GM12873 (cell line): ENCODE measurements around the gene SURF4.

Experiments
- TF ChIP-seq, protein P1 (sequence below): IDR thresholded peaks from 2 replicates; pipeline ENCODE4 v1.5.1; 2012; ENCODE audit warnings: low read depth, mild to moderate bottlenecking, moderate library complexity, low read length, control low read depth; ENCODE audit not compliant: insufficient read depth; ENCODE audit errors: missing control alignments

The SURF4 gene

DNA sequence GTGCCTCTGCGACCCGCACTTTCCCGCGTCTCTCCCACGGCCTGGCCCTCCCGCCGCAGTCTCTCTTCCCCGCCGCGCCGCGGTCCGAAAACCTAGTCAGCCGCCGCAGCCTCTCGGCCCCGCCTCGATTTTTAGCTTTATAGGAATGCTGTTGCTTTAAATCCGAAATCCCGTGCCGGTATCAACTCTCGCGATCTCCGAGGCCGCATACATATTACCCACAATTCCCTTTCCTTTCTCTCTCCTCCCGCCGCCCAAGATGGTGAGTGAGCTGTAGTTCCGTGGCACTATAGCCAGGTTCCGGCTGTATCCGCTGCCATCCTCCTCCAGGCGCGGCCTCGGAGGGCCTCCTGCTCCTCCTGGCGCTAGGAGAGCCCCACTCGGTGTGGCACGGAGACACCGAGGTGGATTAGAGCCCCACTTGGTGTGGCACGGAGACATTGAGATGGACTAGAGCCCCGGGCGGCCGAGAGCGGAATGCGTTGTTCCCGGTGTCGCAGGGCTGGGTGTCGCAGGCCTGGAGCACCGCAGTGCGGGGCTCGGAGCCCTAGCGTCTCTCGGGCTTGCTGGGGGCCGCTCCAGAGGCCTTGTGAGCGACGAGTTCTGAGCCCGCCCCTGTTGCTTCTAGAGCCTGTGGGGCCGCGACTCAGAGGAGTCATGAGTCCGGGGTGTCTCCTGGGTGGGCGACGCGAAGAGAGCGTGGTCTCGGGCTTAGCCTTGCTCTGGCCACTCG, 27.7 kb downstream of the SURF4 start, which contains the start of the genes MED22 and RPL7A:
Gene MED22, minus strand, starts transcription at position 147 of the 733 bp plus-strand sequence. CDS start 1,469 bp downstream, outside the sequence.
Gene RPL7A, plus strand, starts transcription at position 234 of the 733 bp plus-strand sequence. Its CDS starts 26 bp downstream, at position 260.
- TF ChIP-seq, protein P1, sequence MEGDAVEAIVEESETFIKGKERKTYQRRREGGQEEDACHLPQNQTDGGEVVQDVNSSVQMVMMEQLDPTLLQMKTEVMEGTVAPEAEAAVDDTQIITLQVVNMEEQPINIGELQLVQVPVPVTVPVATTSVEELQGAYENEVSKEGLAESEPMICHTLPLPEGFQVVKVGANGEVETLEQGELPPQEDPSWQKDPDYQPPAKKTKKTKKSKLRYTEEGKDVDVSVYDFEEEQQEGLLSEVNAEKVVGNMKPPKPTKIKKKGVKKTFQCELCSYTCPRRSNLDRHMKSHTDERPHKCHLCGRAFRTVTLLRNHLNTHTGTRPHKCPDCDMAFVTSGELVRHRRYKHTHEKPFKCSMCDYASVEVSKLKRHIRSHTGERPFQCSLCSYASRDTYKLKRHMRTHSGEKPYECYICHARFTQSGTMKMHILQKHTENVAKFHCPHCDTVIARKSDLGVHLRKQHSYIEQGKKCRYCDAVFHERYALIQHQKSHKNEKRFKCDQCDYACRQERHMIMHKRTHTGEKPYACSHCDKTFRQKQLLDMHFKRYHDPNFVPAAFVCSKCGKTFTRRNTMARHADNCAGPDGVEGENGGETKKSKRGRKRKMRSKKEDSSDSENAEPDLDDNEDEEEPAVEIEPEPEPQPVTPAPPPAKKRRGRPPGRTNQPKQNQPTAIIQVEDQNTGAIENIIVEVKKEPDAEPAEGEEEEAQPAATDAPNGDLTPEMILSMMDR: no peak

DNA sequence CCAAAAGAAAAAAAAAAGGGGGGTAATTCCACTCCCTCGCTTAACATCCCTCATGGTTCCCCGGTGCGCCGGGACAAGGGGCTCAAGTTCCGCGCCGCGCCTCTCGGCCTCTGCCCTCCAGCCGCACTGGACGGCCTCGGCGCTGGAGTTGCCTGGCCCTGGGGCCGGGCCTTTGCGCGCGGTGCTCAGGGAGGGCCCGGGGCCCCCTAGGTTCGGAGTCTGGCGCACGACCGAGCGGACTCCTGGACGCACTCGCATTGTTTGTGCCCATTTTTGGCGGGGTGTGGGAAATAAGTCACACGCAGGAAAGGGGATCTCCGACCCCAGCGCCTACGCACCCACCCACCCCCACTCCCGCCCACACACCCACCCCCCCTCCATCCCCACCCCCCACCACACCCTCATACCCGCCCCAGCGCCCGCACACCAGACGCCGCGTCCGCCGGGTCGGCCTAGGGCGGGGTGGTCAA, 28.3 kb downstream of the SURF4 start:
- TF ChIP-seq, protein P1: no peak

DNA sequence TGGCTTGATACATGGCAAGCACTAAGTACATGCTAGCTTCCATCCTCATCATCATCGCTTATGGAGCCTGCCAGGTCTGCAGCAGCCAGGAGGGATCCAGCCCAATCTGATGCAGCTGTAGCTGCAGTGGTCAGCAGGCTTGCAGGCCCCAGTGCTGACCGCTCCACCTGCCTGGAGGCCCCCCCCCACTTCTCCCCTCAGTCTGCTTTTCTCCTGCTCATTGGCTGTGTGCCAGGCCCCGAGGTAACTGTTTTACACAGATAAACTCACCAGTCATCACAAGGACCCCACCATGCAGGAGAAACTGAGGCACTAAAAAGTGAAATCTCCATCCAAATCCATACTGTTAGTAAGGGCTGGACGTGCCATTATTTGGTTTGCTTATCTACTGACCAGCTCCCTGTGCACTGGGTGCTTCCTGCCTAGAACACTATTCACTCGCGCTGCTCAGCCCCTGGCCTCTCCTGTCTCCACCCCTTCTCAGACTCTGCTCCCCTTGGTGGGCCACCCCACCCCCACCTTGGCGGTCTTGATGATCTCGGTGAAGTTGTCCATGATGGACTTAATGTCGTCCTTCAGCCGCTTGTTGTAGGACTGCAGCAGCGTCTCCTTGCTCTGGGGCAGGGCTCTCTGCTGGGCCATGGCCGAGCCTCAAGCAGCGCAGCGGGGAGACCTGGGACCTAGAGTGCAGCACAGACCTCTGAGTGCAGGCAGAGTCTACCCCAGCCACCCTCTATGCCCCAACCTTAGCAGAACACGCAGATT, 29.7 kb downstream of the SURF4 start:
- TF ChIP-seq, protein P1: no peak

DNA sequence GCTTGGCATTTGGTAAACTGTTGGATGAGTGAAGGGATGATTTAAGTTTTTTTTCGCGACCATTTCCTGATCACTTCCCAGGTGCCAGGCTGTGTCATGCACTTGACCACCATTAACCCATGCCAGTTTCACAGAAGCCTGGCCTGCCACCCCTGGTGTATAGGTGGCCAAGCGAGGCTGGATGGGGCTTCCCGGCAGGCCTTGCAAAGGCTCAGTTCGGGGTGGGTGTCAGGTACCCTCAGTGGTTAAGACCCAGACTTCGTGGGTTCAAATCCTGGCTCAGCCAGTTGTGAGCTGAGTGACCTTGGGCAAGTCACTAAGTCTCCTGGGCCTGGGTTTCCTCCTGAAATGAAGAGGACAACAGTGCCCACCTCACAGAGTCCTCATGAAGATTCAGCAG, 30.3 kb downstream of the SURF4 start:
- TF ChIP-seq, protein P1: no peak

DNA sequence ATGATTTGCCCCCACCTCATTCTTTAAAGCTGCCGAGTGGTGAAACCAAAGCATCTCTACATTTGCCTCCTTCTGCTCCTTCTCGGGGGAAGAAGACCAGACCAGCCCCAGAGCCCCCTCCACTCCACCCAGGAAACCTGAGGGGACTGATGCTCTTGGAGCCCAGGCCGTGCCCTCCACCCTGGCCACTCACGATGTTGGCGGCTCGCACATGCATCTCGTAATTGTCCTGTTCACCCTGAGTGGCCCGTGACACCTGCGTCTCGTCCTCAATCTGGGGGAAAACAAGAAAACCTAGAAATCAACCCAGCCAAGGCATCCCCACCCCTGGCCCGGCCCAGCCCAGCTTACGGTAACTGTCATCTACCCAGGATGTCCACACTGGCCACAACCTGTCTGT, 30.9 kb downstream of the SURF4 start:
- TF ChIP-seq, protein P1: no peak

DNA sequence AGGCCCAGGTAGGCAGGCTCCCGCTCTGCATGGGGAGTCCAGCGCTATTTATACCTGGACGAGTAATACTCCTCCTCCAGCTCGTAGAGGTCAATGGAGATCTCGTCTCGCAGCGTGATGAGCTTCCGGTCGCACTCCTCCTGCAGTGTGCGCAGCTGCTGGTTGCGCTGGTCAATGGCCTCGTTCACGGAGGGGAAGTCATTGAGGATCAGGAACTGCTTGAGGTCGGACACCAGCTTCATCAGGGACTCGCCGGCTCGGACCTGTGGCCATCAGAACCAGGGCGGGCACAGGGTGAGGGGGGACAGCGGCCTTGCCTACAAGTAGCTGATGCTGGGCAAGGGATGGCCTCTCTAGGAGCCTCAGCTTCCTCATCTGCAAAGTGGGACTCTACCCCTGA, 31.8 kb downstream of the SURF4 start:
- TF ChIP-seq, protein P1: no peak

DNA sequence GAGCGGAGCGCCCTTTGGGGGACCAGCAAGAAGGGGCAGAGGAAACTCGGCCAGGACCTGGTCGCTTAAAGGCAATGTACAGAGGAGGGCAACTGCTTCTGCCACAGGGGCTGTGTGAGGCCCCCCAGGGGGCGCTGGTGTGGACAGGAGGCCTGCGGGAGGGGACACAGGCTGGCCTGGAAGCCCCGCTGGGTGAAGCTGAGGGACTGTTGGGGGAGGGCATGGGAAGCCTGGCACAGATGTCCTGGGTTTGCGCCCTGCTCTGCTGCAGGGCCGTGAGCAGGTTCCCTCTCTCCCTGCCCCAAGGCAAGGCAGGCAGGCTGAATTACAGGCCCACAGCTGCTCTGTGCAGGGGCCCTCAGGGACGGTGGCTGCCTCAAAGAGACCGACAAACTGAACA, 33.3 kb downstream of the SURF4 start:
- TF ChIP-seq, protein P1: peak; percentile 21
